IgD-negative memory B cell (primary cell): ENCODE results near the gene PMEL. TPM values are rescaled to one million over a fixed set of nuclear protein-coding genes. Genes with fewer than 3 reads are reported as not detected.
"Not testable (repeated sequence)": the region's sequence is repeated elsewhere in the genome, so short reads cannot be mapped to it uniquely, and the experiment has no call there.

Experiments used
- H3K27ac Mint-ChIP-seq, 3 donors: one replicate each; pipeline ENCODE4 v1.8.0; 2020 to 2022; ENCODE audit warnings: mild to moderate bottlenecking in 3 of 3, mixed read lengths in 3 of 3, moderate library complexity in 1 of 3
- H3K27me3 Mint-ChIP-seq: one replicate; pipeline ENCODE4 v1.8.0; 2021; ENCODE audit warnings: mixed read lengths
- H3K36me3 Mint-ChIP-seq: one replicate; pipeline ENCODE4 v1.8.0; 2020; ENCODE audit warnings: mild to moderate bottlenecking, mixed read lengths
- H3K4me1 Mint-ChIP-seq, 3 donors: one replicate each; pipeline ENCODE4 v1.8.0; 2020 to 2022; ENCODE audit warnings: mixed read lengths in 3 of 3, mild to moderate bottlenecking in 1 of 3
- H3K4me3 Mint-ChIP-seq, 4 donors: one replicate each; pipeline ENCODE4 v1.8.0; 2020 to 2022; ENCODE audit warnings: mild to moderate bottlenecking in 4 of 4, mixed read lengths in 4 of 4, moderate library complexity in 3 of 4
- H3K9me3 Mint-ChIP-seq, 3 donors: one replicate each; pipeline ENCODE4 v1.8.0; 2020 to 2021; ENCODE audit warnings: mixed read lengths in 3 of 3, mild to moderate bottlenecking in 1 of 3
- polyA plus RNA-seq: library from polyadenylated mRNA; unstranded; fragments of 300-500 nt; fragmentation: Illumina TruSeq; gene quantifications from one replicate; pipeline ENCODE4 v1.2.3, GENCODE V29; 2021

PMEL gene
- polyA plus RNA-seq = 1.1 TPM

GRCh38 chr12:55965941-55966407 is at the start of gene PMEL:
Gene PMEL, minus strand, starts transcription at chr12:55966042. Its CDS starts 31 bp downstream, at chr12:55966011.
- peaks cover 19 to 28% (median 22%) of the 10 kb centered on the region in 3 donors for H3K4me1 Mint-ChIP-seq
- no peaks in the 10 kb centered on the region for H3K9me3 Mint-ChIP-seq
- H3K36me3 Mint-ChIP-seq = no peaks in the 10 kb centered on the region
- H3K27ac Mint-ChIP-seq = peak within 1 kb of the TSS; percentile 60 to 97 (median 76)
- H3K27me3 Mint-ChIP-seq = no peaks in the 10 kb centered on the region
- peak within 1 kb of the TSS; percentile 90 to 97 (median 96) for H3K4me3 Mint-ChIP-seq

- Mint-ChIP-seq H3K4me3 (no peak overlapping the region), H3K4me1 (peaks cover 0 to 1% (median 0%) of the 10 kb centered on the region in 3 donors), H3K36me3 (peaks cover 5% of the 10 kb centered on the region), H3K27me3 (no peaks in the 10 kb centered on the region), H3K9me3 (no peaks in the 10 kb centered on the region), H3K27ac (no peak overlapping the region)
Measured at GRCh38 chr12:56014205-56014604, 48.4 kb upstream of the PMEL start.

GRCh38 chr12:56013482-56013881 is 47.6 kb upstream of the PMEL start:
- Mint-ChIP-seq H3K36me3 (peaks cover 5% of the 10 kb centered on the region), H3K27ac (no peak overlapping the region), H3K4me3 (no peak overlapping the region)

GRCh38 chr12:56011509-56012090 is 45.8 kb upstream of the PMEL start:
- Mint-ChIP-seq H3K9me3 (no peaks in the 10 kb centered on the region), H3K4me3 (peak overlapping the region in 1 of 4 donors; percentile 74), H3K36me3 (peaks cover 5% of the 10 kb centered on the region), H3K27ac (no peak overlapping the region), H3K4me1 (peaks cover 3 to 10% (median 9%) of the 10 kb centered on the region in 3 donors), H3K27me3 (no peaks in the 10 kb centered on the region)

More at GRCh38 chr12:56013482-56013881, 47.6 kb upstream of the PMEL start:
- no peaks in the 10 kb centered on the region for H3K9me3 Mint-ChIP-seq
- peaks cover 0 to 3% (median 0%) of the 10 kb centered on the region in 3 donors for H3K4me1 Mint-ChIP-seq
- no peaks in the 10 kb centered on the region for H3K27me3 Mint-ChIP-seq

GRCh38 chr12:56010111-56010570 is 44.3 kb upstream of the PMEL start:
- H3K4me3 Mint-ChIP-seq = peak overlapping the region in 2 of 4 donors; percentile 74

GRCh38 chr12:56007564-56008559 is 42.0 kb upstream of the PMEL start:
- H3K4me1 Mint-ChIP-seq = peaks cover 3 to 11% (median 10%) of the 10 kb centered on the region in 3 donors
- H3K4me3 Mint-ChIP-seq = peak overlapping the region; percentile 83 to 91 (median 90)
- H3K27me3 Mint-ChIP-seq = no peaks in the 10 kb centered on the region
- peak overlapping the region; percentile 21 to 91 (median 29) for H3K27ac Mint-ChIP-seq
- peaks cover 3% of the 10 kb centered on the region for H3K36me3 Mint-ChIP-seq
- no peaks in the 10 kb centered on the region for H3K9me3 Mint-ChIP-seq

More at GRCh38 chr12:56010111-56010570, 44.3 kb upstream of the PMEL start:
- no peaks in the 10 kb centered on the region for H3K9me3 Mint-ChIP-seq
- H3K36me3 Mint-ChIP-seq = peaks cover 5% of the 10 kb centered on the region
- peaks cover 3 to 10% (median 10%) of the 10 kb centered on the region in 3 donors for H3K4me1 Mint-ChIP-seq
- H3K27me3 Mint-ChIP-seq = no peaks in the 10 kb centered on the region
- peak overlapping the region in 1 of 3 donors; percentile 51 for H3K27ac Mint-ChIP-seq

GRCh38 chr12:56004211-56004610 is 38.4 kb upstream of the PMEL start:
- Mint-ChIP-seq H3K9me3 (no peaks in the 10 kb centered on the region), H3K4me3 (peak overlapping the region in 1 of 4 donors; percentile 82), H3K27me3 (no peaks in the 10 kb centered on the region), H3K36me3 (no peaks in the 10 kb centered on the region), H3K4me1 (peaks cover 3 to 11% (median 10%) of the 10 kb centered on the region in 3 donors), H3K27ac (no peak overlapping the region)

GRCh38 chr12:56003376-56003775 is 37.5 kb upstream of the PMEL start:
- not testable (repeated sequence) for H3K9me3 Mint-ChIP-seq, H3K36me3 Mint-ChIP-seq, H3K27me3 Mint-ChIP-seq
- H3K4me1 Mint-ChIP-seq = peaks cover 3 to 10% (median 8%) of the 10 kb centered on the region in 3 donors
- peak overlapping the region in 2 of 3 donors; percentile 47 to 51 for H3K27ac Mint-ChIP-seq
- H3K4me3 Mint-ChIP-seq = peak overlapping the region in 2 of 4 donors; percentile 44 to 82

GRCh38 chr12:56001487-56002100 is 35.8 kb upstream of the PMEL start:
- Mint-ChIP-seq H3K36me3 (no peaks in the 10 kb centered on the region), H3K4me1 (peaks cover 0 to 8% (median 4%) of the 10 kb centered on the region in 3 donors), H3K27me3 (peaks cover 6% of the 10 kb centered on the region), H3K9me3 (no peaks in the 10 kb centered on the region), H3K4me3 (no peak overlapping the region), H3K27ac (no peak overlapping the region)

- H3K27ac Mint-ChIP-seq, H3K4me3 Mint-ChIP-seq, H3K9me3 Mint-ChIP-seq, H3K36me3 Mint-ChIP-seq, H3K27me3 Mint-ChIP-seq: not testable (repeated sequence)
- peaks cover 7 to 12% (median 8%) of the 10 kb centered on the region in 3 donors for H3K4me1 Mint-ChIP-seq
Measured at GRCh38 chr12:55999999-56000540, 34.2 kb upstream of the PMEL start.

- H3K27me3 Mint-ChIP-seq, H3K4me3 Mint-ChIP-seq, H3K27ac Mint-ChIP-seq, H3K9me3 Mint-ChIP-seq, H3K36me3 Mint-ChIP-seq: not testable (repeated sequence)
- peaks cover 7 to 12% (median 8%) of the 10 kb centered on the region in 3 donors for H3K4me1 Mint-ChIP-seq
Measured at GRCh38 chr12:55999522-55999921, 33.7 kb upstream of the PMEL start.

- Mint-ChIP-seq H3K27me3 (peaks cover 9% of the 10 kb centered on the region), H3K36me3 (no peaks in the 10 kb centered on the region), H3K27ac (peak overlapping the region in 1 of 3 donors; percentile 22), H3K4me1 (peaks cover 6 to 12% (median 7%) of the 10 kb centered on the region in 3 donors), H3K4me3 (peak overlapping the region; percentile 10 to 92 (median 82)), H3K9me3 (no peaks in the 10 kb centered on the region)
Measured at GRCh38 chr12:55997535-55997859, 31.7 kb upstream of the PMEL start.

- H3K36me3 Mint-ChIP-seq = no peaks in the 10 kb centered on the region
- H3K27ac Mint-ChIP-seq = peak within 1 kb of the TSS in 2 of 3 donors; percentile 22 to 67
- no peaks in the 10 kb centered on the region for H3K9me3 Mint-ChIP-seq
- peaks cover 6 to 12% (median 7%) of the 10 kb centered on the region in 3 donors for H3K4me1 Mint-ChIP-seq
- H3K27me3 Mint-ChIP-seq = peaks cover 9% of the 10 kb centered on the region
- H3K4me3 Mint-ChIP-seq = peak within 1 kb of the TSS; percentile 37 to 92 (median 82)
Measured at GRCh38 chr12:55996715-55997534, 31.1 kb upstream of the PMEL start, which contains the start of gene SUOX. Gene SUOX, plus strand, starts transcription at chr12:55997276. Its CDS starts 4,946 bp downstream, at chr12:56002222.
